ENCODE data around the gene ATG4A. TPM values are rescaled to one million over a fixed set of nuclear protein-coding genes. Genes with fewer than 3 reads are reported as not detected.

ATG4A gene
- total RNA-seq, 1 experiment from 2014 or later, result 6.4 TPM

DNA sequence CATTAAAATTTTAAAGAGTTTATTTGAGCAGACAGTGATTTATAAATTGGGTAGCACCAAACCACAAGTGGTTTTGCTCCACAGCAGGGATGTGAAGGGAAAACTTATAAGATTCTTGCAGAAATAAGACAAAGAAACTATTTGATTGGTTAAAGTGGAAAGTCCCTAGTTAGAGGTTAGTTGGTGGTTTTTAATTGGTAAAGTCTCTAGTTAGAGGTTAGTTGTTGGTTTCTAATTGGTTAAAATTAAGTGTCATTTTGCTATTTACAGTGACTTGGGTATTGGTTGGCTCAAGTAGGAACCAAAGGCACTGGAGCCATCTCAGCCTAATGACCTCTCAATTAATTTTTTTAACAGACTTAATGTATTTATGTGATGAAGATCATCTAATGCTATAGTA, 23.0 kb downstream of the ATG4A start:
- no peaks in the 10 kb centered on the region for H3K9me3 Mint-ChIP-seq
- no peak overlapping the region for H3K27ac ChIP-seq (ENCODE audit: insufficient read length, low read depth, low read length)
- no peaks in the 10 kb centered on the region for H4K20me1 ChIP-seq (ENCODE audit: control insufficient read depth, insufficient read depth, insufficient read length)
- H3K27ac Mint-ChIP-seq, result no peak overlapping the region
- no peaks in the 10 kb centered on the region for H3K4me1 ChIP-seq (ENCODE audit: insufficient read depth, low read length)
- H4K5ac ChIP-seq (ENCODE audit: insufficient read length, low read depth, low read length), result no peak overlapping the region
- H3K18ac ChIP-seq (ENCODE audit: insufficient read length, low read depth, low read length), result no peak overlapping the region
- H3K4me3 Mint-ChIP-seq, result no peak overlapping the region
- no peak overlapping the region for H3K14ac ChIP-seq (ENCODE audit: insufficient read depth, low read length)
- H3K23ac ChIP-seq (ENCODE audit: insufficient read length, low read depth, low read length), result no peak overlapping the region
- no peak overlapping the region for H3K9ac ChIP-seq (ENCODE audit: extremely low read depth, insufficient read length, low read length)
- no peak overlapping the region for H3K4me2 ChIP-seq (ENCODE audit: insufficient read depth, insufficient read length, low read length)
- no peak overlapping the region for H3K56ac ChIP-seq (ENCODE audit: insufficient read length, low read depth, low read length)
- no peaks in the 10 kb centered on the region for H3K23me2 ChIP-seq (ENCODE audit: insufficient read length, low read depth, low read length, poor library complexity, severe bottlenecking)
- H3K27me3 ChIP-seq (ENCODE audit: insufficient read depth, low read length), result no peaks in the 10 kb centered on the region
- H3K9me3 ChIP-seq (ENCODE audit: control insufficient read depth, low read depth, low read length), result no peaks in the 10 kb centered on the region
- no peaks in the 10 kb centered on the region for H3K36me3 Mint-ChIP-seq (ENCODE audit: insufficient read depth in 1 of 3, low read depth in 3 of 3)
- H2BK120ac ChIP-seq (ENCODE audit: low read depth, low read length, poor library complexity, severe bottlenecking), result no peak overlapping the region
- H2AFZ ChIP-seq (ENCODE audit: low read length), result no peak overlapping the region
- no peaks in the 10 kb centered on the region for H3K79me2 ChIP-seq (ENCODE audit: insufficient read depth, low read length)
- H2BK12ac ChIP-seq (ENCODE audit: insufficient read length, low read depth, low read length), result no peak overlapping the region
- TF ChIP-seq CTCF (conservative IDR thresholded peaks at IDR 0.05), result no peak
- no peaks in the 10 kb centered on the region for H3K4me1 Mint-ChIP-seq
- H2BK15ac ChIP-seq (ENCODE audit: low read depth, low read length), result no peak overlapping the region
- H3K79me1 ChIP-seq (ENCODE audit: insufficient read depth, low read depth, low read length, poor library complexity, severe bottlenecking), result no peaks in the 10 kb centered on the region
- H3K4ac ChIP-seq (ENCODE audit: low read depth, low read length), result no peak overlapping the region
- no peak overlapping the region for H4K91ac ChIP-seq (ENCODE audit: insufficient read length, low read depth, low read length)
- no peak overlapping the region for H2BK20ac ChIP-seq (ENCODE audit: low read depth, low read length, poor library complexity, severe bottlenecking)
- no peak overlapping the region for H4K8ac ChIP-seq (replicated peaks; ENCODE audit: insufficient read length, low read depth, low read length)
- H3K27me3 Mint-ChIP-seq (ENCODE audit: low read depth), result no peaks in the 10 kb centered on the region
- no peak overlapping the region for H2BK5ac ChIP-seq (ENCODE audit: insufficient read length, low read length)
- no peak overlapping the region for H2AK5ac ChIP-seq (ENCODE audit: insufficient read length, low read length)
- H3T11ph ChIP-seq (ENCODE audit: low read length), result no peak overlapping the region
- no peak for DNase-seq

Data from H9 (cell line).